Globus pallidus (tissue), 1 donor: ENCODE measurements around the gene ASCC1.
"Not testable (repeated sequence)": the region's sequence is repeated elsewhere in the genome, so short reads cannot be mapped to it uniquely, and the experiment has no call there.

Source experiments
- DNase-seq: peaks from one replicate; pipeline ENCODE4 v3.0.0-alpha.2; 2015; ENCODE audit warnings: low spot score

ASCC1 gene

DNA sequence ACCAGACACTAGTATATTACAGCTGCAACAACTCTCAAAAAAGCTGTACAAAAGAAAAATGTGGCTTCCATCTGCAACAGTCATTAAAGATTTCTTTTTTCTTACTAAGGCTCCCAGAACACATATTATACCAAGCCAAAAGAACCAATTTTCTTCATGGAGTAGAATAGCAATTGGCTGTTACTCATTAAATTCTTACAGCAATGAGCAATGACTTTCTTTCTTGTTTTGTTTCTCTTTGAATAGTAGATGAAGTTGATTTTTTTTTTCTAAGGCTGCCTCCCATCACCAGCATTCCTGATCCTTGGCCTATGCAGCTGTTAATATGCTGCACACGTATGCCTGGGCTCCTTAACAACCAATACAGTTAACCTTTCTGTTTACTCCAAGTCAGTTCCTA lies 91.1 kb downstream of the ASCC1 start:
- no peak for DNase-seq

- DNase-seq = no peak
These were observed 91.7 kb downstream of the ASCC1 start for GRCh38 chr10:72124381-72124780.

GRCh38 chr10:72123616-72124015 lies 92.5 kb downstream of the ASCC1 start:
- DNase-seq = no peak

GRCh38 chr10:72122221-72122620 lies 93.9 kb downstream of the ASCC1 start:
- DNase-seq = no peak

GRCh38 chr10:72121389-72121788 lies 94.7 kb downstream of the ASCC1 start:
- no peak for DNase-seq

DNA sequence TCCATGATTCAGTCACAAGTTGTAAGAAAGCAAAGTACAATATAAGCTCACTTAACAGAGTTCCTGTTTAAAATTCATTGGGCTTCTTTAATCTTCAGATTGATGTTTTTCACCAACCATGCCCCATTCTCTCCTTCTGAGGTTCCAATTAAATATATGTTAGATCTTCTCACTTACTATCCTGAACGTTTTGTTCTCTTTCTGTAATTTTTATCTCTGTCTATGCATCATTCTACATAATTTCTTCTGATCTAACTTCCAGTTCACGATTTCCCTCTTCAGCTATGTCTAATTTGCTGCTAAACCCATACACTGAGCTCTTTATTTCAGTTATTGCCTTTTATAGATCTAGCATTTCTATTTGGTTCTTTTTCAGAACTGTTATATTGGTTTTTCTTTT lies 99.7 kb downstream of the ASCC1 start:
- no peak for DNase-seq

DNA sequence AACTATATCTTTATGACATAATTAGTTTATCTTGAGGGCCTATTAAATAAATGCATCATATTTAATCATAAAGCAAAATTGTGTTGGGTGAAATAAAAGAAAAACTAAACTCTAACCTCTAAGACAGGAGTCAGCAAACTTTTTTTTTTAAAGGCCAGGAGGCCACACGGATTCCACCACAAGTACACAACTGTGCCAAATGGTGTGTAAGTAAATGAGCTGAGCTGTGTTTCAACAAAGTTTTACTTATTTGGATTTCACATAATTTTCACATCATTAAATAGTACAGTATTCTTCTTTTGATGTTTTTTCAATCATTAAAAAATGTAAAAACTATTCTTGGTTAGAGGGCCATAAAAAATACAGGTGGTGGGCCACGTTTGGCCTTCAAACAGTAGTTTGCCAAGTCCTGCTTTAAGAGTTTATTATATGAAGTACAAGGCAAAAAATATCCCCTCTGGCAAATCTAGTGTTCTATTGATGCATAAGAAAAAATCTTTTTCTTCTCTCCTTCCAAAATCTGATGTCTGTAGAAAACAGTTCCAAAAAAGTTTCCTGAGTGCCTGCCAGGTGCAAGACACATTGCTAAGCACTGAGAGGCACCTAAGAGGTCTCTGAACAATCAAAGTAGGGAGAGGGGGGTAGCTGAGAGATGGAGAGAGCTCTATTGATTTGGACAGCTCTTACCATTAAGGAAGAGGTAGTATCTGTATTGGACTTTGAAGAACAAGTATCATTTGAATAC lies 101.2 kb downstream of the ASCC1 start:
- no peak for DNase-seq

GRCh38 chr10:72110673-72111401 lies 105.2 kb downstream of the ASCC1 start:
- no peak for DNase-seq

- no peak for DNase-seq
These were observed 106.4 kb downstream of the ASCC1 start for GRCh38 chr10:72109636-72110157.

DNA sequence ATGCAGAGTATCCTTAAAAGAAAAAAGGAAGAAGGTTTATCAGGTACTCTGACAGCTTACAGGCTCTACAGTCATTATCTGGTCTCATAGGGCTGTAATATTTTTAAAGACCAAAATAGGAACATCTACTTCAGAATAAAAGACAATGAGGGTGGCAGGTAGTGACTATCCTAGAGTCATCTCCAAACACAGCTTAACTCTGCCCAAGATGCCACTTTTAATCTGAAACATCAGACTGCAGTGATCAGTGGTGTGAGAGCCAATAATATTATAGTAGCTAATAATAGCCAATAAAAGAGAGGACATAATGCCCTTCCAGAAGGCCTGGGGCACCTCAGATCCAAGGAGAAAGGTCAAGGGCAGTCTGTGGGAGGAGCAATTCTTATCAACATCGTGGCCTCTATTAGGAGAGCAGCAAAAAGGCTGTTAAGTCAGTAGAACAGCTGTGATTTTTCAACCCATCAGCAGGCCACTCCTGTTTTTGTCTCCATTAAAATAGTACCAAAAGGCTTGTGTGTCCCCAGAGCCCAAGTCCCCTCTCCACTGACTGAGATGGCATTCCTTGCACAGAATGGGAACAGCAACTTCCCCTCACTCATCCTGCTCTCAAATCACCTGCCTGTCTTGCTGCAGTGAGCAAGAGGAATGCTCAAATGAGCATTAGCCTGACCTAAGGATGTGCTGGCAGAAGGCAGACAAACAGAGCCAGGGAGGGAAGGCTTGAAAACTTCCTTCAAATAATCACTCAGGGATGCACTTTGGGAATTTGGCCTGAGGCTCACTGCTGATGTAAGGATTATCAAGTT lies 107.0 kb downstream of the ASCC1 start:
- no peak for DNase-seq

- DNase-seq = not testable (repeated sequence)
These were observed 108.1 kb downstream of the ASCC1 start for GRCh38 chr10:72108004-72108370.

DNA sequence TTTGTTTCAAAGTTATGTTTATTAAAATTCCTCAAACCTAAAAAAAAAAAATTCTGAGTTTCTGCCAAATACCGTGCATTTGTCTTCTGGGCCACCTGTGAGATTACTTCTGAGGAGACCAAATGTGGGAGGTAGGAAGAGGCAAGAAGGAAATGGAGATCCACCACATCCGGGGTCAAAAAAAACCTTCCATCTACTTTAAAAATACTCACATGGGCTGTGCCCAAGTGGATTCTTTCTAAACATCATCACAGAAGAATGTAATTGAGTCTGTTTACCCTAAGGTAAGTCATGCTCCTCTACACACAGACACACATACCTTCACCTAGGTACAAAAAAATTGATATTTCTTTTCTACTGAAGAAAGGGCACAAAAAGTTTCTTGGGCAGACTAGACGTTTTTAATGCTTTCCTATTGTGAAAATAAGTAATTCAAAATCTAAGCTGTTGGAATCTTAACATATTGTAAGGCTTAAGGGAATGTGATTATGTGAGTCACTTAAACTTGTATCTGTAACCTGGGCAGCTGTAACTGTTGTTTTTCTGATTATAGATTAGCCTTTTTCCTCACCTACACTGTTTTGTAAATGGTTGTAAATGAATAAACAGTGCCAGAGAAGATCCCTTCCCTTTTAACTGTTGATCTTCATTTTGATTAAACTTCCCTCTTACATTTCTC lies 108.6 kb downstream of the ASCC1 start:
- no peak for DNase-seq

DNA sequence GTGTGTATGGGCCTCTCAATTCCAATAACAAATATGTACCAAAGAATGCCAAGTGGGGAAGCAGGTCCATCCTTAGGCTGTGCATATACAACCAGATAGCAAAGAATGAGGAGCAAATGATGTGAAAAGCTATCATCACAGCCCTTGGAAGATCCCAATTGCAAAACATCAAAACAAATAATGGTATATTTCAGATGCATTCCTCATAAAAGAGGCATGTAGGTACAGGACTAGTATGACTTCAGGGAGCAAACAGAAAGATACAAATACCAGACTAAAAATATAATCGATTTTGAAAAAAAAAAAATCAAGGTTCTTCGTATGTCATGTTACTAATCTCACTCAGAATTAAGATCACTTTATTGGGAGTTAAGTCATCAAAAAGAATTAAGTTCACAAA lies 109.2 kb downstream of the ASCC1 start:
- DNase-seq = no peak

DNA sequence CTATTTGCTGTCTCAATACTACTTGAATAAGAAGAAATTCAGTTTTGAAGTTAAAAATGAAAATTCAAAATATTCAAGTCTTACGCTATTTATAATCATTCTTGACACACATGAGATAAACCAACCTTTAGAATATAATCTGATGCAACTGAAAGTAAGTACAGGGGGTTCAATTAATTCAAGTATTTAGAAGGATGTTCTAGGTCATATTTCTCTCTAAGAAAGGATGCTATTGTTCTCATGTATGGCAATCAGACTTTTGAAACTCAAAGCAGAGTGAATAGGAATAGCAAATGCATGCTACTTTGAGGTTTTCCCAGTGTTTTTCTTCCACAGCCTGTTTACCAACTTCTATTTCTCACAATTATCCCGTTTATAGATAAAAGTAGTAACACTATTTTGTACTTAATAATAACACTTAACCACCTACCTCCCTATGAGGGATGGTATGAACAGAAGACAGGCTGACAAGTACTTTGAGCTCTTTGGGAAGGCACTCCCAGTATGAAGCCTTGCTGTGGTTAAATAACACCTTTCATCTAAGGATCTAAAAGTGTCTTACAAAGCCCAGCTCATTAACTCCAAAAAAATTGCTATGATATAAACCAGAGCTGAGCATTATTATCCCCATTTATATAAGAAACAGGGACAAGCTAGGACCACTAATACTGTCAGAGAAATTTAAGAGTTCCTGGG lies 109.8 kb downstream of the ASCC1 start:
- DNase-seq = peak; percentile 56

- DNase-seq = peak; percentile 51
These were observed 110.4 kb downstream of the ASCC1 start for GRCh38 chr10:72105710-72106109.

GRCh38 chr10:72105098-72105475 lies 111.0 kb downstream of the ASCC1 start:
- DNase-seq = peak; percentile 40

DNA sequence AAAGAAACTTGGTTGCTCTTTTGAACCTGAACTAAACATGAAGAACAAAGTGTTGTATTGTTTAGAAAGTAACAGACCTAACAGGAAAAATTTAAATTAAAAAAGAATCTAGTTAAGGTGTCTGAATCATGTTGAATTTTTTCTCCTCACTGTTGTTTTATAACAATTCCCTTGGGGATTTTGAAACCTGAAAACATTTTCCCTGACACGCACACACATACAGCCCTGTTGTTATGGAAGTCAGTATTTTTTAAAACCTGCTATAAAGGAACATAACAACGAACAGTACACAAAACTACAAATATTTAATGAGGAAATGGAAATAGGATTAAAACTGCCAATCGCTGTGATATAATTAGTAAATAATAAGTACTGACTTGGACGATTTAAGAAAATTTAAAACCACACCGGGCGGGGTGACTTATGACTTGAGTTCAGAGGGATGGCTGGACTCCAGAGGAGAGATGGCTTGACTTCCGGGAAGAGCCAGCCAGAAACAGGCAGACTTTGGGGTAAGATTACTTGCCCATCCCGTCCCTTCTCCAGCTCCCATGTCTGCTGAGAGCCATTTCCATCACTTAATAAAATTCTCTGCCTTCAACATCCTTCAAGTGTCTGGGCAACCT lies 111.5 kb downstream of the ASCC1 start:
- no peak for DNase-seq

DNA sequence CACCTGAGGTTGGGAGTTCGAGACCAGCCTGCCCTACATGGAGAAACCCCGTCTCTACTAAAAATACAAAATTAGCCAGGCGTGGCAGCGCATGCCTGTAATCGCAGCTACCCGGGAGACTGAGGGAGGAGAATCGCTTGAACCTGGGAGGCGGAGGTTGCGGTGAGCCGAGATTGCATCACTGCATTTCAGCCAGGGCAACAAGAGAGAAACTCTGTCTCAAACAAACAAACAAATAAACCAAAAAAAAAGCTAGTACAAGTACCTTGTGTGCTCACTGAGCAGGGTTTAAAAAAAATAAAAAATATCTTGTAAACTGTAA lies 116.5 kb downstream of the ASCC1 start:
- no peak for DNase-seq

GRCh38 chr10:72098836-72099599 lies 117.1 kb downstream of the ASCC1 start:
- DNase-seq = no peak

GRCh38 chr10:72098301-72098835 lies 117.7 kb downstream of the ASCC1 start:
- no peak for DNase-seq
